Keratinocyte (primary cell): ENCODE results near the gene HOXB7. TPM values are rescaled to one million over a fixed set of nuclear protein-coding genes. Genes with fewer than 3 reads are reported as not detected.

Experiments
- DNase-seq: peaks from one replicate; pipeline ENCODE4 v3.0.0-alpha.2; 2011; ENCODE audit warnings: low read depth, missing footprints, low spot score
- FAIRE-seq: peaks from 2 replicates; lab custom pipeline; 2011; peaks lifted over from hg19 to GRCh38; lab: Jason Lieb, UNC
- H2AFZ ChIP-seq: 2 replicates; pipeline ENCODE4 v1.6.0; 2012; ENCODE audit warnings: low read length, control low read depth, inconsistent platforms; ENCODE audit not compliant: control insufficient read depth
- H3K27ac ChIP-seq: 2 replicates; pipeline ENCODE4 v1.5.1; 2011; ENCODE audit warnings: low read length; ENCODE audit not compliant: control insufficient read depth, insufficient read depth
- H3K27me3 ChIP-seq: 3 replicates; pipeline ENCODE4 v1.6.0; 2011; ENCODE audit warnings: low read length; ENCODE audit not compliant: control insufficient read depth, insufficient read depth; ENCODE audit errors: extremely low read depth
- H3K36me3 ChIP-seq, 2 experiments: 2 replicates in 1 of 2; 3 replicates in 1 of 2; pipeline ENCODE4 v1.5.1; 2011; ENCODE audit warnings: low read length in 2 of 2, mild to moderate bottlenecking in 1 of 2; ENCODE audit not compliant: control insufficient read depth in 2 of 2, insufficient read depth in 2 of 2; ENCODE audit errors: extremely low read depth in 1 of 2
- H3K4me1 ChIP-seq: 3 replicates; pipeline ENCODE4 v1.5.1; 2011; ENCODE audit warnings: low read length; ENCODE audit not compliant: control insufficient read depth, insufficient read depth; ENCODE audit errors: extremely low read depth
- H3K4me2 ChIP-seq: 3 replicates; pipeline ENCODE4 v1.6.0; 2011; ENCODE audit warnings: low read depth, low read length; ENCODE audit not compliant: control insufficient read depth, insufficient read depth; ENCODE audit errors: extremely low read depth
- H3K4me3 ChIP-seq, 3 experiments: fragments of 200-600 bp in 1 of 3; sonication (generic) in 1 of 3; 2 replicates in 2 of 3; 3 replicates in 1 of 3; pipeline ENCODE4 v1.5.1; 2011 to 2016; ENCODE audit warnings: low read length in 3 of 3, mild to moderate bottlenecking in 3 of 3, control low read depth in 2 of 3, inconsistent platforms in 1 of 3, low read depth in 1 of 3, mixed read lengths in 1 of 3, mixed run types in 1 of 3, moderate library complexity in 1 of 3; ENCODE audit not compliant: control insufficient read depth in 2 of 3, insufficient read depth in 2 of 3; ENCODE audit errors: extremely low read depth in 1 of 3
- H3K79me2 ChIP-seq: 2 replicates; pipeline ENCODE4 v1.6.0; 2012; ENCODE audit warnings: low read length; ENCODE audit not compliant: control insufficient read depth, insufficient read depth
- H3K9ac ChIP-seq: 3 replicates; pipeline ENCODE4 v1.6.0; 2011; ENCODE audit warnings: low read length; ENCODE audit not compliant: control insufficient read depth, insufficient read depth; ENCODE audit errors: extremely low read depth
- H3K9me1 ChIP-seq: 3 replicates; pipeline ENCODE4 v1.6.0; 2011; ENCODE audit warnings: low read length; ENCODE audit not compliant: control insufficient read depth, insufficient read depth; ENCODE audit errors: extremely low read depth
- H3K9me3 ChIP-seq: 2 replicates; pipeline ENCODE4 v1.5.1; 2012; ENCODE audit warnings: low read depth, low read length; ENCODE audit not compliant: control insufficient read depth
- H4K20me1 ChIP-seq: 3 replicates; pipeline ENCODE4 v1.6.0; 2011; ENCODE audit warnings: low read length; ENCODE audit not compliant: control insufficient read depth, insufficient read depth; ENCODE audit errors: extremely low read depth
- CTCF ChIP-seq, 3 experiments: IDR thresholded peaks in 1 of 3; conservative IDR thresholded peaks in 1 of 3; optimal IDR thresholded peaks in 1 of 3; 2 replicates in 2 of 3; 3 replicates in 1 of 3; pipeline versions ENCODE3 to v1.5.1; 2011; ENCODE audit warnings: low read length in 3 of 3, mild to moderate bottlenecking in 3 of 3, moderate library complexity in 2 of 3, control low read depth in 1 of 3, inconsistent platforms in 1 of 3; ENCODE audit not compliant: insufficient read depth in 2 of 3; ENCODE audit errors: extremely low read depth in 1 of 3
- EZH2 ChIP-seq: IDR thresholded peaks from one replicate; pipeline ENCODE4 v1.6.1; 2012; ENCODE audit warnings: inconsistent platforms, mild to moderate bottlenecking, low read length, moderate library complexity
- dilution Hi-C: fragments of 300-500 bp; cut with MboI; formaldehyde crosslinking; loops from one replicate; pipeline ENCODE4 v1.7.0; 2020; ENCODE audit warnings: low sequenced_read_pairs; ENCODE audit not compliant: extremely low pct_ligation_motif_present
- polyA plus RNA-seq, 5 experiments: library from polyadenylated mRNA; depleted of rRNA in 3 of 5; stranded (reverse) in 3 of 5; stranded (forward) in 1 of 5; unstranded in 1 of 5; fragments of >200 nt; gene quantifications; 1 replicate in 1 of 5; 2 replicates in 3 of 5; 3 replicates in 1 of 5; pipeline versions ENCODE4 v1.2.1 to v1.2.3, GENCODE V29; 2011 to 2012; ENCODE audit warnings: missing spikeins in 2 of 5, low read depth in 1 of 5, low replicate concordance in 1 of 5

Gene HOXB7
- polyA plus RNA-seq, 1 donor (not counting 4 experiments of a cell fraction or from before 2014, with no cell fraction given), result 1.0 TPM

- Histone ChIP-seq H3K4me1 (peaks cover 17% of the 10 kb centered on the region), H3K4me2 (no peak overlapping the region), H3K9me1 (no peaks in the 10 kb centered on the region), H3K79me2 (no peaks in the 10 kb centered on the region), H3K27ac (no peak overlapping the region), H3K36me3 (no peaks in the 10 kb centered on the region), H3K9ac (no peak overlapping the region), H2AFZ (no peak overlapping the region), H3K4me3 (no peak overlapping the region), H3K27me3 (peaks cover 62% of the 10 kb centered on the region), H4K20me1 (no peaks in the 10 kb centered on the region), H3K9me3 (no peaks in the 10 kb centered on the region)
- TF ChIP-seq EZH2, result no peak
- no peak for TF ChIP-seq CTCF (optimal IDR thresholded peaks at IDR 0.05 in 1 of 3, IDR thresholded peaks at IDR 0.05 in 1 of 3, conservative IDR thresholded peaks at IDR 0.05 in 1 of 3; ENCODE audit: extremely low read depth in 1 of 3, insufficient read depth in 2 of 3, low read length in 3 of 3)
- no peak for FAIRE-seq
- DNase-seq, result no peak
- dilution Hi-C loops, result no loop called here
Measured at GRCh38 chr17:48588528-48588927, 22.3 kb downstream of the HOXB7 start.

GRCh38 chr17:48588074-48588415 is 22.8 kb downstream of the HOXB7 start:
- no peak overlapping the region for H2AFZ ChIP-seq
- no peak for TF ChIP-seq EZH2
- TF ChIP-seq CTCF (optimal IDR thresholded peaks at IDR 0.05 in 1 of 3, IDR thresholded peaks at IDR 0.05 in 1 of 3, conservative IDR thresholded peaks at IDR 0.05 in 1 of 3; ENCODE audit: extremely low read depth in 1 of 3, insufficient read depth in 2 of 3, low read length in 3 of 3), result no peak
- no peaks in the 10 kb centered on the region for H3K9me1 ChIP-seq
- no peak overlapping the region for H3K9ac ChIP-seq
- no peak overlapping the region for H3K4me3 ChIP-seq
- H3K27me3 ChIP-seq, result peaks cover 59% of the 10 kb centered on the region
- no peaks in the 10 kb centered on the region for H3K9me3 ChIP-seq
- DNase-seq (no peak), FAIRE-seq (no peak)
- no peak overlapping the region for H3K4me2 ChIP-seq
- H3K4me1 ChIP-seq, result peaks cover 12% of the 10 kb centered on the region
- dilution Hi-C loops, result no loop called here
- no peaks in the 10 kb centered on the region for H4K20me1 ChIP-seq
- no peaks in the 10 kb centered on the region for H3K36me3 ChIP-seq
- no peaks in the 10 kb centered on the region for H3K79me2 ChIP-seq
- H3K27ac ChIP-seq, result no peak overlapping the region
